IPS DF 6.9 (cell line): ENCODE measurements around the gene CAMKMT.

Experiments used
- DNase-seq: peaks from one replicate; pipeline ENCODE4 v3.0.0-alpha.2; 2013; ENCODE audit warnings: low read depth, low spot score
- H3K27ac ChIP-seq: one replicate; pipeline ENCODE4 v1.5.1; 2013; ENCODE audit warnings: low read length, control low read depth
- H3K27me3 ChIP-seq: 2 replicates; pipeline ENCODE4 v1.6.1; 2013; ENCODE audit warnings: mild to moderate bottlenecking, low read length; ENCODE audit not compliant: control insufficient read depth, insufficient read depth
- H3K36me3 ChIP-seq: 2 replicates; pipeline ENCODE4 v1.6.1; 2013; ENCODE audit warnings: low read length; ENCODE audit not compliant: control insufficient read depth, insufficient read depth
- H3K4me1 ChIP-seq: 2 replicates; pipeline ENCODE4 v1.6.1; 2013; ENCODE audit warnings: low read length; ENCODE audit not compliant: control insufficient read depth, insufficient read depth
- H3K4me3 ChIP-seq: 2 replicates; pipeline ENCODE4 v1.5.1; 2013; ENCODE audit warnings: mild to moderate bottlenecking, low read length
- H3K9me3 ChIP-seq: 2 replicates; pipeline ENCODE4 v1.6.1; 2013; ENCODE audit warnings: low read length, inconsistent platforms; ENCODE audit not compliant: control insufficient read depth, insufficient read depth
- WGBS: extraction: QIAGEN DNeasy Blood & Tissue Kit; methylation state at CpG from one replicate; pipeline ENCODE4 v1.1.7; 2013; ENCODE audit warnings: mixed read lengths, missing lambda C conversion rate; ENCODE audit not compliant: insufficient read length, insufficient coverage; 5-methylcytosine and 5-hydroxymethylcytosine counted together

The CAMKMT gene

DNA sequence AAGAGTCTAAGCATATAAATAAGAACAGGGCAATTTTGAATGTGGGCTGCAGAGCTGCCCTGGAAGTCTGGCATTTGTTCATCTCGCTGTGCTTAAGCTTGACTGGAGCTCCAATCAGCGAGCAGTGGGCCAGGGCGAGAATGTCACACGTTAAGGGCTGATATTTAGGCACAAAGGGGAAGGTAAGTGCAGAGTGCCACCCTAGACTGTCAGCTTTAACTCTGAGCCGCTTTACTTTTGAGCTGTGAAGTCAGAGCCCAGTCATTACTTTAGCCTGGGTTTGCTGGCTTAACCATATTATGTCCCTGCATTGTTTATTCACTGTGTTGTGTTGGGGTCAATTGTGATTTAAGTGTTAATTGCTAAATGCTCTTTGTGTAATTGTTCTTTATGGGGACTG is 343.6 kb downstream of the CAMKMT start:
- DNase-seq: no peak
- no peaks in the 10 kb centered on the region for H3K36me3 ChIP-seq
- no peaks in the 10 kb centered on the region for H3K27me3 ChIP-seq
- WGBS: no CpG with 5 or more reads among the region's 5 CpGs
- no peaks in the 10 kb centered on the region; the same call in 1 of the 2 replicates for H3K9me3 ChIP-seq
- no peak overlapping the region; the same call in 1 of the 2 replicates for H3K4me3 ChIP-seq
- H3K27ac ChIP-seq: no peak overlapping the region
- peaks cover 2% of the 10 kb centered on the region; the same call in 1 of the 2 replicates for H3K4me1 ChIP-seq

- Histone ChIP-seq H3K27me3 (no peaks in the 10 kb centered on the region), H3K27ac (no peak overlapping the region), H3K4me1 (peaks cover 2% of the 10 kb centered on the region; the same call in 1 of the 2 replicates), H3K36me3 (no peaks in the 10 kb centered on the region), H3K9me3 (no peaks in the 10 kb centered on the region; the same call in 1 of the 2 replicates), H3K4me3 (no peak overlapping the region)
- DNase-seq: no peak
- WGBS: no CpG with 5 or more reads among the region's 10 CpGs
These were observed 344.2 kb downstream of the CAMKMT start for GRCh38 chr2:44705876-44706480.

DNA sequence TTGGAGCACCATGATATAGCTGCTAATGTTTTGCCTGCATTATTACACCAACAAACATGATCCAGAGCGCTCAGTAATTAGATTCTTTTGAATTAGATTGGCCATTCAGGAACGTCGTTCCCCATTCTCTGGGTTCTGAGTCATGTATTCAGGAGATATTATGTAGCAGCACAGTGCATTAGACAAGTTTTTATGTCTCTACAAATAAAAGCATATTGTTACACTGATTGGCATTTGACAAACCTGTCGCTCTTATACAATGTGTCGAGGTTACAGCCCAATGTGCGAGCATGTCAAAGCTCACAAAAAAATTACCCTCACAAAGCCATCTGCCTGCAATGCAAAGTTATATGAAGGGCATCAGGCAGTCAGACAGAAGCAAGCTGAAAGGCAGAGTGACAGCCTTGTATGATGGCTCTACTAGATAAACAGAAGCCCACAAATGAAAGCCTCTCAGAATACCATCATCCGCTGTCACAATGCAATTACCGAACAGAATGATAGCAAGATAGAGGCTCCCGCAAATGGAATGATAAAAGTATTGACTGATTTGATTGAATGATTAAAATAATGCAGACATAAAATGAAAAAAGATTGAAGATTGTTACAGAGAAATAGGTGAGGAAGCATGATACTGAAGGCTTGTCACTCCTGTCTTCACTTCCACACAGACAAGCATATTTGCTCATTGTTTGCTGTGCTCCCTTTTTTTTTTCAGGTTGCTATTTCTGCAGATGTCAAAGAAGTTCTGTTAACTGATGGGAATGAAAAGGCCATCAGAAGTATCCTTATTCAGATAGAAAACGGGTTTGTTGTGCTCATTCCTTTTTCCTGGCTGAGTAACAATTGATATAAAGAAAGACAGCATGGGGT is 345.2 kb downstream of the CAMKMT start:
- no peaks in the 10 kb centered on the region; the same call in 1 of the 2 replicates for H3K9me3 ChIP-seq
- H3K36me3 ChIP-seq: no peaks in the 10 kb centered on the region
- H3K27me3 ChIP-seq: no peaks in the 10 kb centered on the region
- no peak overlapping the region for H3K27ac ChIP-seq
- DNase-seq: no peak
- H3K4me3 ChIP-seq: no peak overlapping the region
- H3K4me1 ChIP-seq: peaks cover 2% of the 10 kb centered on the region; the same call in 1 of the 2 replicates
- WGBS: no CpG with 5 or more reads among the region's 10 CpGs

- no CpG with 5 or more reads among the region's 4 CpGs for WGBS
- Histone ChIP-seq H3K27me3 (no peaks in the 10 kb centered on the region), H3K36me3 (no peaks in the 10 kb centered on the region), H3K9me3 (no peaks in the 10 kb centered on the region; the same call in 1 of the 2 replicates), H3K27ac (no peak overlapping the region), H3K4me3 (no peak overlapping the region), H3K4me1 (peaks cover 2% of the 10 kb centered on the region; the same call in 1 of the 2 replicates)
- DNase-seq: no peak
These were observed 346.4 kb downstream of the CAMKMT start for GRCh38 chr2:44707945-44708660.

DNA sequence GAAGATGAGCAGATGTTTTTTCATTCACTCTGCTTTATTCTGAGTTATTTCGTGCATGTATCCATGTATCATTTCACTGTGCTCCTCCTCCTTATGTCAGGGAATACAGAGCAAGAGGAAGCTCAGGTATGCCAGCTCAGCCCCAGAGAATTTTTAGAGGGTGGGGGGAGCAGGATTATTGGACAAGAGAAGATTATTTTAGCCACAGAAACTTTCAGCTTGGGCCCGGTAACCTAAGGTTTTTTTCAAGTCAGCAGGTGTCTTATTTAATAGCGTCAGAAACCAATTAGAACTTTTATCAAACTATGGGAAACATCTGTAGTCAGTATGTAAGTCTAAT is 346.9 kb downstream of the CAMKMT start:
- H3K4me3 ChIP-seq: no peak overlapping the region
- H3K27ac ChIP-seq: no peak overlapping the region
- WGBS: no CpG with 5 or more reads among the region's 3 CpGs
- H3K4me1 ChIP-seq: peaks cover 2% of the 10 kb centered on the region; the same call in 1 of the 2 replicates
- no peaks in the 10 kb centered on the region; the same call in 1 of the 2 replicates for H3K9me3 ChIP-seq
- DNase-seq: no peak
- no peaks in the 10 kb centered on the region for H3K27me3 ChIP-seq
- no peaks in the 10 kb centered on the region for H3K36me3 ChIP-seq

- no peaks in the 10 kb centered on the region for H3K27me3 ChIP-seq
- no peak overlapping the region for H3K27ac ChIP-seq
- DNase-seq: no peak
- no peak overlapping the region for H3K4me3 ChIP-seq
- WGBS: no CpG with 5 or more reads among the region's 3 CpGs
- no peaks in the 10 kb centered on the region for H3K4me1 ChIP-seq
- no peaks in the 10 kb centered on the region for H3K36me3 ChIP-seq
- no peaks in the 10 kb centered on the region for H3K9me3 ChIP-seq
These were observed 351.4 kb downstream of the CAMKMT start for GRCh38 chr2:44713170-44713569.

DNA sequence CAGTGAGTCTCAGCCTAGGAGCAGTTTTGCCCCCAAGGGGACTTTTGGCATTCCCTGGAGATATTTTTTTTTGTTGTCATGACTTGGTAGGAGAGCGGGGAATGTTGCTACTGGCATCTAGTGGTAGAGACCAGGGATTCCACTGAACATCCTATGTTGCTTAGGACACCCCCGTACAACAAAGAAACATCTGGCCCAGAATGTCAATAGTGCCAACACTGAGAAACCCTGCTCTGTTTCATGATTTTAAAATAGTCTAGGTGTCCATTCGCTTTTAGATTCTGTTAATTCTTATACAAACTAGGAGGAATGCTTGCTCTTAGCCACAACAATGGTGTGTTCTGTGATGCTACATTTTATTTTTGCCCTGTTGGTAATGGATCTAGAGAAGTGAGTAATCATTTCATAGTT is 353.9 kb downstream of the CAMKMT start:
- H3K4me1 ChIP-seq: no peaks in the 10 kb centered on the region
- no peaks in the 10 kb centered on the region for H3K9me3 ChIP-seq
- DNase-seq: peak; percentile 60
- WGBS: no CpG with 5 or more reads among the region's 3 CpGs
- H3K27ac ChIP-seq: no peak overlapping the region
- no peak overlapping the region for H3K4me3 ChIP-seq
- H3K36me3 ChIP-seq: no peaks in the 10 kb centered on the region
- no peaks in the 10 kb centered on the region for H3K27me3 ChIP-seq

DNA sequence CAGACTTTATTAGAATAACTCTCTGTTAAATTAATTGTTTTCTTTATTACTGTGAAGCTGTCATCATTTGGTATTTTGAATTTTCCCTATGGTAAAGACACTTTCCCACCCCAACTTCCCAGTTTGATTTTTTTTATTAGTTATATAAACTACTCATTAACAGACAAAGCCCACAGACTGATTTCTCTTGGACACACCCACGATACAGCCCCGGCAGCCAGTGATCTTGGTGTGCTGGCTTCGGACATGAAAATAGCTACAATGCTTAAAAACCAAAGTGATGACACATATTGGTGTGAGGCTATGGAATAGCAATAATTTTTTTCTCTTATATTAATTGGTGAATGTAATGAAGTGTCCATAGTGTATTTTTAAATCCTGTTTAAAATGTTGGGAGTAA is 354.4 kb downstream of the CAMKMT start:
- WGBS: no CpG with 5 or more reads among the region's 3 CpGs
- no peaks in the 10 kb centered on the region for H3K9me3 ChIP-seq

DNA sequence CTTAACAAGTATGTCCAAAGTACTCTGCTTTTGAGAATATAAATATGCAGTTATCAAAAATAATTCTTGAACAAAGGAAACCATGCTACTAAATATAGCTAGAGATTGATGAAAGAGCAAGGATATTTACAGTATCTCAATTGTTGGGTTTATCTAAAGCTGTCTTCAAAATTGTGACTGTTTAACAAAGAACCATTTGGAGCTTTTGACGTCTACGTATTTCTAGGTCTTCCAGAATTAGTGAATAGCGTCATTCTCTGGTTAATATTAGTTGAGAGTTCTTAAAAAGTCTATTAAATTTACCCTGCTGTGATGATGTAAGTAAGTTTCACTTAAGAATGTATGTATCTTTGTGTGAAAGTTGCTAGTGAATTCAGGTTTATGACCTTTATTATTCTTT is 356.7 kb downstream of the CAMKMT start:
- no peak for DNase-seq
- H3K4me3 ChIP-seq: no peak overlapping the region
- WGBS: no CpG with 5 or more reads among the region's 3 CpGs
- no peaks in the 10 kb centered on the region for H3K27me3 ChIP-seq
- no peak overlapping the region for H3K27ac ChIP-seq
- no peaks in the 10 kb centered on the region for H3K36me3 ChIP-seq
- H3K4me1 ChIP-seq: no peaks in the 10 kb centered on the region
- H3K9me3 ChIP-seq: no peaks in the 10 kb centered on the region

More for the DNA sequence above, 354.4 kb downstream of the CAMKMT start:
- H3K27ac ChIP-seq: no peak overlapping the region
- H3K27me3 ChIP-seq: no peaks in the 10 kb centered on the region
- no peaks in the 10 kb centered on the region for H3K36me3 ChIP-seq
- DNase-seq: no peak
- H3K4me3 ChIP-seq: no peak overlapping the region
- H3K4me1 ChIP-seq: no peaks in the 10 kb centered on the region

- Histone ChIP-seq H3K27me3 (no peaks in the 10 kb centered on the region), H3K4me3 (no peak overlapping the region), H3K27ac (no peak overlapping the region), H3K9me3 (no peaks in the 10 kb centered on the region), H3K4me1 (no peaks in the 10 kb centered on the region), H3K36me3 (no peaks in the 10 kb centered on the region)
- WGBS: no CpG with 5 or more reads among the region's 2 CpGs
- no peak for DNase-seq
These were observed 357.8 kb downstream of the CAMKMT start for GRCh38 chr2:44719562-44719961.
